A549 (cell line): ENCODE data around the gene SF3A2. TPM values are rescaled to one million over a fixed set of nuclear protein-coding genes. Genes with fewer than 3 reads are reported as not detected.
A peak's percentile ranks its signal among the peaks of the same experiment; 100 is the strongest.

ENCODE experiments used
- ATAC-seq, 2 experiments: fragments of 200-7000 bp in 1 of 2; fragments of >200 bp in 1 of 2; cut with Nextera tagmentation in 1 of 2; cut with Tn5 transposase in 1 of 2; 3 replicates each; pipeline versions ENCODE4 v1.8.0 to v1.9.1; 2018 to 2020; ENCODE audit warnings: mild to moderate bottlenecking in 1 of 2, moderate library complexity in 1 of 2
- CTCF ChIA-PET: fragments of 300-600 bp; sonication (Branson Sonifier 250); formaldehyde crosslinking; extraction: SDS; loops from one replicate; lab custom pipeline; 2021; ENCODE audit warnings: antibody characterized with exemption, inconsistent platforms; lab: Yijun Ruan, JAX
- POLR2A ChIA-PET: fragments of 350-600 bp; formaldehyde crosslinking; extraction: SDS; loops from one replicate; lab custom pipeline; 2021; ENCODE audit warnings: antibody characterized with exemption, inconsistent platforms; lab: Yijun Ruan, JAX
- DNase-seq, 2 experiments: peaks; one replicate each; pipeline versions ENCODE4 v3.0.0 to v3.0.0-alpha.2; 2011 to 2016; ENCODE audit warnings: low read depth in 1 of 2, low spot score in 1 of 2
- FAIRE-seq: peaks from 2 replicates; lab custom pipeline; 2011; peaks lifted over from hg19 to GRCh38; lab: Jason Lieb, UNC
- H3K27ac ChIP-seq, 2 experiments: fragments of >200 bp; sonication (Bioruptor Twin); formaldehyde crosslinking; 3 replicates each; pipeline ENCODE4 v1.5.1; 2016 to 2017
- H3K4me1 ChIP-seq: fragments of >200 bp; sonication (Bioruptor Twin); formaldehyde crosslinking; 3 replicates; pipeline ENCODE4 v1.6.1; 2016
- H3K4me2 ChIP-seq: fragments of >200 bp; sonication (Bioruptor Twin); formaldehyde crosslinking; 3 replicates; pipeline ENCODE4 v1.6.1; 2016
- H3K4me3 ChIP-seq: fragments of >200 bp; sonication (Bioruptor Twin); formaldehyde crosslinking; 3 replicates; pipeline ENCODE4 v1.5.1; 2016
- H3K9me3 ChIP-seq: fragments of >200 bp; sonication (Bioruptor Twin); formaldehyde crosslinking; 3 replicates; pipeline ENCODE4 v1.6.1; 2016
- CBX8 ChIP-seq: fragments of 200-600 bp; sonication (generic); IDR thresholded peaks from 2 replicates; pipeline ENCODE4 v1.6.1; 2016
- CEBPB ChIP-seq, 2 experiments: fragments of >200 bp in 1 of 2; sonication (Bioruptor Twin) in 1 of 2; formaldehyde crosslinking in 1 of 2; IDR thresholded peaks; 2 replicates each; pipeline ENCODE4 v1.6.1; 2012 to 2016
- CHD2 ChIP-seq: fragments of 150-350 bp; IDR thresholded peaks from 2 replicates; pipeline ENCODE4 v1.6.1; 2014; ENCODE audit warnings: low read length; ENCODE audit not compliant: partially characterized antibody
- EHMT2 ChIP-seq: fragments of 200-600 bp; sonication (generic); IDR thresholded peaks from 2 replicates; pipeline ENCODE4 v1.6.1; 2016; ENCODE audit warnings: antibody characterized with exemption, low read depth, mild to moderate bottlenecking, moderate library complexity
- FOSL2 ChIP-seq, 2 experiments: fragments of 450-650 bp in 1 of 2; fragments of >200 bp in 1 of 2; sonication (Bioruptor Twin) in 1 of 2; formaldehyde crosslinking; IDR thresholded peaks; 2 replicates each; pipeline versions ENCODE4 v1.5.0 to v1.6.1; 2016 to 2020; ENCODE audit warnings: mild to moderate bottlenecking in 1 of 2, moderate library complexity in 1 of 2
- HEYL ChIP-seq: fragments of 250-450 bp; sonication (Bioruptor Pico); IDR thresholded peaks from 2 replicates; pipeline ENCODE4 v1.8.0; 2021; ENCODE audit warnings: mild to moderate bottlenecking, moderate library complexity
- HOXB13 ChIP-seq: fragments of 250-450 bp; sonication (Bioruptor Pico); IDR thresholded peaks from 2 replicates; pipeline ENCODE4 v1.5.0; 2020; ENCODE audit warnings: low read depth, mild to moderate bottlenecking, moderate library complexity
- JUN ChIP-seq, 2 experiments: fragments of >200 bp; sonication (Bioruptor Twin); formaldehyde crosslinking; IDR thresholded peaks; 2 replicates in 1 of 2; 3 replicates in 1 of 2; pipeline ENCODE4 v1.6.1; 2016 to 2017
- KDM1A ChIP-seq: fragments of 200-600 bp; sonication (generic); IDR thresholded peaks from 2 replicates; pipeline ENCODE4 v1.6.1; 2016; ENCODE audit warnings: low read depth, mild to moderate bottlenecking
- MAFK ChIP-seq: fragments of 450-650 bp; IDR thresholded peaks from 2 replicates; pipeline ENCODE4 v1.6.1; 2014; ENCODE audit not compliant: partially characterized antibody
- MAZ ChIP-seq: fragments of 150-350 bp; IDR thresholded peaks from 2 replicates; pipeline ENCODE4 v1.6.1; 2014; ENCODE audit warnings: antibody characterized with exemption, low read depth, low read length, borderline replicate concordance
- MYC ChIP-seq: IDR thresholded peaks from 2 replicates; pipeline ENCODE4 v1.6.1; 2012; ENCODE audit warnings: mild to moderate bottlenecking, inconsistent platforms, low read length, improper control_type of control experiment, borderline replicate concordance
- NFE2L2 ChIP-seq: fragments of 150-350 bp; conservative IDR thresholded peaks from 2 replicates; pipeline ENCODE4 v1.6.1; 2014; ENCODE audit warnings: low read length
- NPAS2 ChIP-seq: fragments of 250-450 bp; sonication (Bioruptor Pico); IDR thresholded peaks from 2 replicates; pipeline ENCODE4 v1.8.0; 2022; ENCODE audit warnings: mild to moderate bottlenecking, moderate library complexity, borderline replicate concordance
- NR3C1 ChIP-seq: fragments of >200 bp; sonication (Bioruptor Twin); formaldehyde crosslinking; IDR thresholded peaks from 3 replicates; pipeline ENCODE4 v1.6.1; 2017
- POLR2AphosphoS2 ChIP-seq: conservative IDR thresholded peaks from 2 replicates; pipeline ENCODE4 v1.6.1; 2012; ENCODE audit warnings: low read length, improper control_type of control experiment, inconsistent platforms
- ZNF302 ChIP-seq: fragments of 250-450 bp; sonication (Bioruptor Pico); IDR thresholded peaks from 2 replicates; pipeline ENCODE4 v1.9.0; 2021; ENCODE audit warnings: inconsistent platforms, mild to moderate bottlenecking, moderate library complexity
- ZSCAN20 ChIP-seq: fragments of 250-450 bp; sonication (Bioruptor Pico); IDR thresholded peaks from 2 replicates; pipeline ENCODE4 v1.8.0; 2022; ENCODE audit warnings: mild to moderate bottlenecking, moderate library complexity
- WGBS: methylation state at CpG from one replicate; pipeline ENCODE4 v1.1.6; 2017; ENCODE audit errors: missing lambda C conversion rate; 5-methylcytosine and 5-hydroxymethylcytosine counted together
- polyA plus RNA-seq, 4 experiments: library from polyadenylated mRNA; depleted of rRNA in 3 of 4; stranded (reverse); fragments of >200 nt; fragmentation: RNase III in 1 of 4; extraction: RNeasy Plus Mini Kit Qiagen cat#74134 plus additional on column Dnase treatment in 1 of 4; gene quantifications; 2 replicates in 3 of 4; 3 replicates in 1 of 4; pipeline ENCODE4 v1.2.3, GENCODE V29; 2011 to 2017
- TF ChIP-seq, protein P1 (sequence below): fragments of 150-350 bp; IDR thresholded peaks from 2 replicates; pipeline ENCODE4 v1.6.1; 2014; ENCODE audit warnings: low read depth, mild to moderate bottlenecking, low read length
- TF ChIP-seq, protein P2 (sequence below): IDR thresholded peaks from 2 replicates; pipeline ENCODE4 v1.6.1; 2012
- TF ChIP-seq, protein P3 (sequence below): fragments of >200 bp; sonication (Bioruptor Twin); formaldehyde crosslinking; IDR thresholded peaks from 2 replicates; pipeline ENCODE4 v1.6.1; 2016
- TF ChIP-seq, protein P4 (sequence below): fragments of 250-450 bp; sonication (Bioruptor Pico); IDR thresholded peaks from 2 replicates; pipeline ENCODE4 v1.5.0; 2020; ENCODE audit warnings: low read depth, mild to moderate bottlenecking, moderate library complexity

Gene SF3A2
- polyA plus RNA-seq, 2 of the 4 experiments (the other 2 are of a cell fraction): 11.9 to 68.2 TPM

DNA sequence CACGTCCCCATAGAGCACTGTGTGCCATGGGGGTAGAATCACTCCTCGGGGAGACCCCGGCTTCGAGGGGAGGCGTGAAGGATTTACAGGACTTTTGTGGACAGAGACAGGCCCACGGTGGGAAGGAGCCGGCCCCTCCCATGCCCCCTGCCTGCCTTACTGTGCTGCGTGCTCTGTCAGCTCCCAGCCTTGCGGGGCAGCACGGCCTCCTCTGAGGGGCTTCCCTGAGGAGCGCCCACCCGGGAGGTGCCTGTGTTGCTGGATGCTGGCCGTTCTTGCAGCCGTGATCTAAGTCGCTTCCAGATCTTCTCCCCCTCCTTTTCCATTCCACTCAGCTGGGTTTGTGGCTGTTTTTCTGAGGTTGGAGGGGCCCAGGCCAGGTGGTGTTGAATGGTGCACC is 29.6 kb upstream of the SF3A2 start:
- no peak for DNase-seq
- CTCF ChIA-PET: interaction anchor here (0.6 to 1.5 kb wide), 2 partner anchors 67 to 216 kb away, joined by 3 to 5 read pairs; no protein-coding TSS in a partner anchor
- no peak for FAIRE-seq
- no peak for ATAC-seq
- TF ChIP-seq NR3C1 (no peak), HEYL (CRISPR knock-in tag) (no peak), ZSCAN20 (CRISPR knock-in tag) (no peak), ZNF302 (CRISPR knock-in tag) (no peak), MAFK (no peak), CBX8 (no peak), POLR2AphosphoS2 (no peak), HOXB13 (no peak)
- TF ChIP-seq, protein P1, sequence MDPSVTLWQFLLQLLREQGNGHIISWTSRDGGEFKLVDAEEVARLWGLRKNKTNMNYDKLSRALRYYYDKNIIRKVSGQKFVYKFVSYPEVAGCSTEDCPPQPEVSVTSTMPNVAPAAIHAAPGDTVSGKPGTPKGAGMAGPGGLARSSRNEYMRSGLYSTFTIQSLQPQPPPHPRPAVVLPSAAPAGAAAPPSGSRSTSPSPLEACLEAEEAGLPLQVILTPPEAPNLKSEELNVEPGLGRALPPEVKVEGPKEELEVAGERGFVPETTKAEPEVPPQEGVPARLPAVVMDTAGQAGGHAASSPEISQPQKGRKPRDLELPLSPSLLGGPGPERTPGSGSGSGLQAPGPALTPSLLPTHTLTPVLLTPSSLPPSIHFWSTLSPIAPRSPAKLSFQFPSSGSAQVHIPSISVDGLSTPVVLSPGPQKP: no peak
- TF ChIP-seq, all 56 proteins: peak for 0
- Histone ChIP-seq H3K27ac (no peak overlapping the region), H3K4me2 (no peak overlapping the region), H3K4me3 (no peak overlapping the region), H3K9me3 (no peaks in the 10 kb centered on the region), H3K4me1 (no peaks in the 10 kb centered on the region)
- 96% methylated on average over 11 of the region's 15 CpGs for WGBS
- POLR2A ChIA-PET: no interaction called here

DNA sequence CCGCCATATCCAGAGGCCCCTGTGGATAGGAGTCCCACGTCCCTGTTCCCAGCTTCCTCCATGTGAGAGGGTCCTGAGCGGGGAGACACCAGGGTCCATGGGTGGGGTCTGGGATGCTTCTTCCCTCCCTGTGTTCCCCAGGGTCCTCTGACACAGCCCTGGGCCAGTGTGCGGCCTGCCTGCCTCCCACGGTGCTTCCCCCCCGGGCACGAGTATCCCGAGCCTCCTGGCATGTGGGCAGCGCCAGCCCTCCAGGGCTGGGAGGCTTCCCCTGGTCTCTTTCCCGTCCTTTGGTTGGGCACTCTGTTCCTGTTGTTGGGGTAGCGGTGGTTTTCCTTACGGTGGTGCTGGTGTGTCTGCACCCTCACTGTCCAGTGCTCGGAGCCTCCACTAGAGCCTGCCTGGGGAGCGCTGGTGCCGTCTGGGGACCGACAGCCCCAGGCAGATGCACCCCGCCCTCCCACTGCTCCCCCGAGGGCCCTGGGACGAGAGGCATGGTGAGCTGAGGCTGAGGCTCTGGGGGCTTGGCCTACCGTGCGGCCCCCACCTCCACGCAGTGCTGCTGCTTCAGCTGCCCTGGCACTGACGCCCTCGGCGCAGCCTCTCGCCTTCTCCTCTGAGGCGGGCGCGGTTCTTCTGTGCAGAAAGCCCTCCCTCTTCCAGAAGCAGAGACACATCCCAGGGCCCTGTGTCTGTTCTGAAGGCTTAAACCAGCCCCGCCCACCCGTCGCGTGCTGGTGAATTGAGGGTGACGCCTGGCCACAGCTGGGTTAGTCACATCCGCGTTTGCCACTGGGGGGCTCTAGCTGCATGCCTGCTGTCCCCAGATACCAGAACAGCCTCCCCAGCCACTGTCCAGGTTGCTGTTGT is 28.4 kb upstream of the SF3A2 start:
- no peaks in the 10 kb centered on the region for H3K9me3 ChIP-seq
- ATAC-seq: peak in 1 of 2 experiments; percentile 38; a peak in 3 of 6 replicates
- ChIA-PET POLR2A (no interaction called here), CTCF (interaction anchor here (0.6 to 1.5 kb wide), 5 partner anchors 9 to 485 kb away, joined by 3 to 5 read pairs (median 4); no protein-coding TSS in a partner anchor)
- no peaks in the 10 kb centered on the region for H3K4me1 ChIP-seq
- DNase-seq: peak in 1 of 2 experiments; percentile 23
- H3K4me3 ChIP-seq: no peak overlapping the region
- H3K27ac ChIP-seq: no peak overlapping the region
- 87% methylated on average over 21 of the region's 36 CpGs for WGBS
- no peak overlapping the region for H3K4me2 ChIP-seq
- TF ChIP-seq MAZ: no peak
- no peak for TF ChIP-seq NFE2L2
- TF ChIP-seq EHMT2: no peak
- TF ChIP-seq MAFK: no peak
- no peak for TF ChIP-seq NPAS2 (CRISPR knock-in tag)
- TF ChIP-seq, protein P2, sequence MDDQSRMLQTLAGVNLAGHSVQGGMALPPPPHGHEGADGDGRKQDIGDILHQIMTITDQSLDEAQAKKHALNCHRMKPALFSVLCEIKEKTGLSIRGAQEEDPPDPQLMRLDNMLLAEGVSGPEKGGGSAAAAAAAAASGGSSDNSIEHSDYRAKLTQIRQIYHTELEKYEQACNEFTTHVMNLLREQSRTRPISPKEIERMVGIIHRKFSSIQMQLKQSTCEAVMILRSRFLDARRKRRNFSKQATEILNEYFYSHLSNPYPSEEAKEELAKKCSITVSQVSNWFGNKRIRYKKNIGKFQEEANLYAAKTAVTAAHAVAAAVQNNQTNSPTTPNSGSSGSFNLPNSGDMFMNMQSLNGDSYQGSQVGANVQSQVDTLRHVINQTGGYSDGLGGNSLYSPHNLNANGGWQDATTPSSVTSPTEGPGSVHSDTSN: no peak
- TF ChIP-seq JUN (IDR thresholded peaks at IDR 0.05): no peak
- TF ChIP-seq, protein P3, sequence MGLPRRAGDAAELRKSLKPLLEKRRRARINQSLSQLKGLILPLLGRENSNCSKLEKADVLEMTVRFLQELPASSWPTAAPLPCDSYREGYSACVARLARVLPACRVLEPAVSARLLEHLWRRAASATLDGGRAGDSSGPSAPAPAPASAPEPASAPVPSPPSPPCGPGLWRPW: no peak
- TF ChIP-seq, protein P4, sequence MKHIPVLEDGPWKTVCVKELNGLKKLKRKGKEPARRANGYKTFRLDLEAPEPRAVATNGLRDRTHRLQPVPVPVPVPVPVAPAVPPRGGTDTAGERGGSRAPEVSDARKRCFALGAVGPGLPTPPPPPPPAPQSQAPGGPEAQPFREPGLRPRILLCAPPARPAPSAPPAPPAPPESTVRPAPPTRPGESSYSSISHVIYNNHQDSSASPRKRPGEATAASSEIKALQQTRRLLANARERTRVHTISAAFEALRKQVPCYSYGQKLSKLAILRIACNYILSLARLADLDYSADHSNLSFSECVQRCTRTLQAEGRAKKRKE (CRISPR knock-in tag): no peak
- no peak for TF ChIP-seq MYC
- no peak for TF ChIP-seq KDM1A
- TF ChIP-seq FOSL2 (IDR thresholded peaks at IDR 0.05): no peak
- TF ChIP-seq FOSL2 (CRISPR knock-in tag; IDR thresholded peaks at IDR 0.05): no peak
- TF ChIP-seq CEBPB (IDR thresholded peaks at IDR 0.05): no peak
- no peak for TF ChIP-seq NR3C1
- no peak for TF ChIP-seq CHD2
- no peak for FAIRE-seq
